Activated T-cell treated with anti-CD3 and anti-CD28 coated beads, Interleukin-2, amount 50 U/mL, for 1 hour (primary cell): ENCODE results near the gene TOP1.

Experiments
- DNase-seq: peaks from one replicate; pipeline ENCODE4 v3.0.0-alpha.2; 2020

The TOP1 gene

GRCh38 chr20:41148942-41149341 is 120.3 kb downstream of the TOP1 start:
- DNase-seq: no peak

GRCh38 chr20:41150664-41151063 is 122.0 kb downstream of the TOP1 start:
- no peak for DNase-seq

- DNase-seq: no peak
These were observed 122.7 kb downstream of the TOP1 start for GRCh38 chr20:41151134-41151869.

GRCh38 chr20:41152108-41152757 is 123.6 kb downstream of the TOP1 start:
- DNase-seq: no peak

GRCh38 chr20:41154436-41155176 is 126.0 kb downstream of the TOP1 start:
- no peak for DNase-seq

- DNase-seq: no peak
These were observed 126.6 kb downstream of the TOP1 start for GRCh38 chr20:41155261-41155660.

GRCh38 chr20:41158082-41158625 is 129.5 kb downstream of the TOP1 start:
- DNase-seq: no peak

GRCh38 chr20:41159547-41159946 is 130.9 kb downstream of the TOP1 start:
- DNase-seq: no peak

GRCh38 chr20:41160686-41161085 is 132.1 kb downstream of the TOP1 start:
- no peak for DNase-seq

- DNase-seq: no peak
These were observed 133.3 kb downstream of the TOP1 start for GRCh38 chr20:41161886-41162285.

GRCh38 chr20:41162396-41162795 is 133.8 kb downstream of the TOP1 start:
- no peak for DNase-seq

GRCh38 chr20:41163821-41164220 is 135.2 kb downstream of the TOP1 start:
- DNase-seq: no peak

GRCh38 chr20:41165001-41165882 is 136.6 kb downstream of the TOP1 start:
- DNase-seq: no peak

GRCh38 chr20:41166201-41167117 is 137.8 kb downstream of the TOP1 start:
- peak; percentile 9 for DNase-seq

- DNase-seq: peak; percentile 8
These were observed 138.5 kb downstream of the TOP1 start for GRCh38 chr20:41167118-41167470.

- DNase-seq: peak; percentile 12
These were observed 139.0 kb downstream of the TOP1 start for GRCh38 chr20:41167481-41168253.

GRCh38 chr20:41168281-41169161 is 139.9 kb downstream of the TOP1 start:
- peak; percentile 14 for DNase-seq

GRCh38 chr20:41169162-41169690 is 140.6 kb downstream of the TOP1 start:
- peak; percentile 13 for DNase-seq

- peak; percentile 16 for DNase-seq
These were observed 141.2 kb downstream of the TOP1 start for GRCh38 chr20:41169791-41170351.
